SU-DHL-6 (cell line): ENCODE results near the gene ITSN1.
"Not testable (repeated sequence)": the region's sequence is repeated elsewhere in the genome, so short reads cannot be mapped to it uniquely, and the experiment has no call there.

Experiments used
- H2AFZ ChIP-seq: fragments of 200-600 bp; sonication (generic); 2 replicates; pipeline ENCODE4 v1.6.1; 2014; ENCODE audit warnings: low read depth, mild to moderate bottlenecking, moderate library complexity, mixed read lengths, antibody characterized with exemption, low read length; ENCODE audit not compliant: severe bottlenecking
- H3F3A ChIP-seq: fragments of 200-600 bp; shearing (Covaris generic); 2 replicates; pipeline ENCODE4 v1.6.0; 2016; ENCODE audit warnings: antibody characterized with exemption, mild to moderate bottlenecking; ENCODE audit not compliant: insufficient read depth
- H3K27ac ChIP-seq: fragments of 200-600 bp; sonication (generic); 2 replicates; pipeline ENCODE4 v1.5.1; 2016; ENCODE audit warnings: low read depth, mild to moderate bottlenecking, low read length, moderate library complexity, mixed read lengths
- H3K27me3 ChIP-seq: fragments of 200-600 bp; sonication (generic), shearing (Covaris generic); 2 replicates; pipeline ENCODE4 v1.6.0; 2014; ENCODE audit warnings: mild to moderate bottlenecking, low read length
- H3K36me3 ChIP-seq: fragments of 200-600 bp; sonication (generic); 2 replicates; pipeline ENCODE4 v1.6.1; 2014; ENCODE audit warnings: mild to moderate bottlenecking, low read length, mixed read lengths
- H3K4me2 ChIP-seq: fragments of 300-600, 200-600 bp; shearing (Covaris generic), sonication (generic); 2 replicates; pipeline ENCODE4 v1.6.0; 2014; ENCODE audit warnings: low read length, low read depth, mild to moderate bottlenecking; ENCODE audit not compliant: poor library complexity, severe bottlenecking
- H3K4me3 ChIP-seq: fragments of 200-600 bp; sonication (generic); 2 replicates; pipeline ENCODE4 v1.5.1; 2014; ENCODE audit warnings: antibody characterized with exemption, low read length, mild to moderate bottlenecking, mixed read lengths; ENCODE audit not compliant: insufficient read depth, poor library complexity, severe bottlenecking
- H3K79me2 ChIP-seq: fragments of 200-600 bp; sonication (generic); 2 replicates; pipeline ENCODE4 v1.6.1; 2014; ENCODE audit warnings: mild to moderate bottlenecking, low read length, moderate library complexity; ENCODE audit not compliant: insufficient read depth
- H3K9ac ChIP-seq: fragments of 200-600 bp; sonication (generic); 2 replicates; pipeline ENCODE4 v1.7.0; 2014; ENCODE audit warnings: mild to moderate bottlenecking, low read length
- H3K9me2 ChIP-seq: fragments of 200-600 bp; sonication (generic); replicated peaks from 2 replicates; pipeline ENCODE4 v1.6.1; 2014; ENCODE audit warnings: low read length; ENCODE audit not compliant: insufficient read depth
- H3K9me3 ChIP-seq: fragments of 200-600 bp; sonication (generic); 2 replicates; pipeline ENCODE4 v1.6.1; 2014; ENCODE audit warnings: low read length, mixed read lengths; ENCODE audit not compliant: insufficient read depth
- H4K20me1 ChIP-seq: fragments of 200-600 bp; sonication (generic); 2 replicates; pipeline ENCODE4 v1.6.1; 2014; ENCODE audit warnings: low read depth, mild to moderate bottlenecking, antibody characterized with exemption, low read length, moderate library complexity, mixed read lengths
- EZH2phosphoT487 ChIP-seq: fragments of 200-600 bp; sonication (generic), shearing (Covaris generic); conservative IDR thresholded peaks from 2 replicates; pipeline ENCODE4 v1.6.1; 2018; ENCODE audit warnings: mild to moderate bottlenecking, antibody characterized with exemption, low read length, moderate library complexity, mixed read lengths
- TF ChIP-seq, protein P1 (sequence below): fragments of 200-600 bp; sonication (generic); IDR thresholded peaks from one replicate; pipeline ENCODE4 v1.5.1; 2017; ENCODE audit warnings: antibody characterized with exemption, mild to moderate bottlenecking, low read length, moderate library complexity; ENCODE audit not compliant: insufficient read depth, poor library complexity, severe bottlenecking

Gene ITSN1

DNA sequence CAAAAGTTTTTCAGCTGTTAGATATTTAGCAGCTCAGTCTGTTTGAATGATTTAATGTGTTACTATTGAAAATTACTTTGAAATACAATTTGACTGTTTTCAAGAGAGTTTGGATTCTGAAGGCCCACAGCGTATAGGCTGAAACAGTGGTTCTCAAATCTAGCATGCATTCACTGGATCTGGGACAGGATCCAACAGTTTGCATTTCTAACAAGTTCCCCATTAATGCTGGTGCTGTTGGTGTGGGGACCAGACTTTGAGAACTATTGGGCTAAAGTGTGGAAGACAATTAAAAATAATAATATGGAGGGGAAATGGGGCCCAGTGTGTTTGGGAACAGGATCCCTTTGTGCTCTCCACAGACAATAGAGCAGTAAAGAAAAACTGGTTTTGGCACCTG is 31.9 kb downstream of the ITSN1 start:
- TF ChIP-seq EZH2phosphoT487, result no peak
- TF ChIP-seq, protein P1, sequence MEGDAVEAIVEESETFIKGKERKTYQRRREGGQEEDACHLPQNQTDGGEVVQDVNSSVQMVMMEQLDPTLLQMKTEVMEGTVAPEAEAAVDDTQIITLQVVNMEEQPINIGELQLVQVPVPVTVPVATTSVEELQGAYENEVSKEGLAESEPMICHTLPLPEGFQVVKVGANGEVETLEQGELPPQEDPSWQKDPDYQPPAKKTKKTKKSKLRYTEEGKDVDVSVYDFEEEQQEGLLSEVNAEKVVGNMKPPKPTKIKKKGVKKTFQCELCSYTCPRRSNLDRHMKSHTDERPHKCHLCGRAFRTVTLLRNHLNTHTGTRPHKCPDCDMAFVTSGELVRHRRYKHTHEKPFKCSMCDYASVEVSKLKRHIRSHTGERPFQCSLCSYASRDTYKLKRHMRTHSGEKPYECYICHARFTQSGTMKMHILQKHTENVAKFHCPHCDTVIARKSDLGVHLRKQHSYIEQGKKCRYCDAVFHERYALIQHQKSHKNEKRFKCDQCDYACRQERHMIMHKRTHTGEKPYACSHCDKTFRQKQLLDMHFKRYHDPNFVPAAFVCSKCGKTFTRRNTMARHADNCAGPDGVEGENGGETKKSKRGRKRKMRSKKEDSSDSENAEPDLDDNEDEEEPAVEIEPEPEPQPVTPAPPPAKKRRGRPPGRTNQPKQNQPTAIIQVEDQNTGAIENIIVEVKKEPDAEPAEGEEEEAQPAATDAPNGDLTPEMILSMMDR, result no peak
- no peaks in the 10 kb centered on the region for H3K79me2 ChIP-seq
- no peaks in the 10 kb centered on the region for H3K36me3 ChIP-seq
- no peaks in the 10 kb centered on the region for H3K9me3 ChIP-seq
- H3K27me3 ChIP-seq, result no peaks in the 10 kb centered on the region
- H3K9me2 ChIP-seq, result no peaks in the 10 kb centered on the region
- no peak overlapping the region for H3K9ac ChIP-seq
- no peaks in the 10 kb centered on the region for H3F3A ChIP-seq
- H3K4me2 ChIP-seq, result no peak overlapping the region
- H3K27ac ChIP-seq, result no peak overlapping the region
- no peak overlapping the region for H3K4me3 ChIP-seq
- peaks cover 4% of the 10 kb centered on the region; the same call in 1 of the 2 replicates for H4K20me1 ChIP-seq
- H2AFZ ChIP-seq, result no peak overlapping the region

DNA sequence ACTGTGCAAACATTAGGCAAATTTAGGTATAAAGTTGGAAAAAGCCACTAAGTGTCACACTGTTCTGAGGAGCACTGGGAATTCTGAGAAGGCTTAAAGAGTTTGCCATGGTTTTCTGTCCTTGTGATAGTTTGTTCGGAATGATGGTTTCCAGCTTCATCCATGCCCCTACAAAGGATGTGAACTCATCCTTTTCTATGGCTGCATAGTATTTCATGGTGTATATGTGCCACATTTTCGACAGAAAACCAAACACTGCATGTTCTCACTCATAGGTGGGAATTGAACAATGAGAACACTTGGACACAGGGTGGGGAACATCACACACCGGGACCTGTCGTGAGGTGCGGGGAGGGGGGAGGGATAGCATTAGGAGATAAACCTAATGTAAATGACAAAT is 34.4 kb downstream of the ITSN1 start:
- not testable (repeated sequence) for H3K9ac ChIP-seq, H2AFZ ChIP-seq, H3K36me3 ChIP-seq, H3K9me2 ChIP-seq, H3K9me3 ChIP-seq, H3F3A ChIP-seq, H3K79me2 ChIP-seq, H3K4me2 ChIP-seq, H4K20me1 ChIP-seq, H3K4me3 ChIP-seq, H3K27ac ChIP-seq, H3K27me3 ChIP-seq

DNA sequence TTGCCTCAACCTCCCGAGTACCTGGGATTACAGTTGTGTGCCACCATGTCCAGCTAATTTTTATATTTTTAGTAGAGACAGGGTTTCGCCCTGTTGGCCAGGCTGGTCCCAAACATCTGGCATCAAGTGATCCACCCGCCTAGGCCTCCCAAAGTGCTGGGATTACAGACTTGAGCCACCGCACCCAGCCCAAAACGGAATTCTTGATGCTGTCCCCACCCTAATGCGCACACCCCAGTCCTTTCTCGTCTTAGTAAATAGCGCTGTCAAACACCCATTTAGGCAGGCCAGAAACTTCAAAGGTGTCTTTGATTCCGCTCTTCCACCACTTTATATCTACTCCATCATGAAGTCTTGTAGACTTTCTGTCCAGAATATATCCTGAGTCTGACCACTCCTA is 35.1 kb downstream of the ITSN1 start:
- Histone ChIP-seq H2AFZ (no peak overlapping the region), H3K9me3 (no peaks in the 10 kb centered on the region), H3K79me2 (no peaks in the 10 kb centered on the region), H3K36me3 (no peaks in the 10 kb centered on the region), H3K9ac (no peak overlapping the region), H3K27ac (no peak overlapping the region), H3K4me2 (no peak overlapping the region), H3K9me2 (no peaks in the 10 kb centered on the region), H3F3A (no peaks in the 10 kb centered on the region), H3K4me3 (no peak overlapping the region), H4K20me1 (peaks cover 4% of the 10 kb centered on the region; the same call in 1 of the 2 replicates), H3K27me3 (no peaks in the 10 kb centered on the region)
- TF ChIP-seq, protein P1, result no peak
- TF ChIP-seq EZH2phosphoT487, result no peak

DNA sequence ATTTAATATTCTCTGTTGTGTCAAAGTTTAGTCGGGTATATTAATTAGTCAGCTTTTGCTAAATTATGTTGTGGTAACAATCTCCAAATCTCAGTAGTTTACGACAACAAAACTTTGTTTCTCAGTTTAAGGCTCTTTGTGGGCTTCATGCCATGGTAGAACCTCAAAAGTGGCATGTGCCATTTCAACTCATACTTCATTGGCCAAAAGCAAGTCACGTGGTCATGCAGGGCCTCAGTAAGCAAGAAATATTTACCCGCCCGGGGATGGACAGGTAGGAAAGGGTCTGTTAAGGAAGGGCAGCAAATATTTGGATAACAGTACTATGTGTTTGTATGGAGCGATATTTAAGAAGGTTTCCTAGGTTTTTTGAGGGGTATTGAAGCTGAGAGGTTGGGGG is 38.6 kb downstream of the ITSN1 start:
- H3K4me3 ChIP-seq, result no peak overlapping the region
- H3K36me3 ChIP-seq, result no peaks in the 10 kb centered on the region
- no peak overlapping the region for H3K27ac ChIP-seq
- H2AFZ ChIP-seq, result no peak overlapping the region
- no peaks in the 10 kb centered on the region for H3K27me3 ChIP-seq
- no peak overlapping the region for H3K4me2 ChIP-seq
- H3F3A ChIP-seq, result no peaks in the 10 kb centered on the region
- H3K79me2 ChIP-seq, result no peaks in the 10 kb centered on the region
- no peak overlapping the region for H3K9ac ChIP-seq
- H4K20me1 ChIP-seq, result peaks cover under 1% of the 10 kb centered on the region; the same call in 1 of the 2 replicates
- TF ChIP-seq, protein P1, result no peak
- no peak for TF ChIP-seq EZH2phosphoT487
- no peaks in the 10 kb centered on the region for H3K9me3 ChIP-seq
- H3K9me2 ChIP-seq, result no peaks in the 10 kb centered on the region
